ENCODE results near the gene ARAP1. TPM values are rescaled to one million over a fixed set of nuclear protein-coding genes. Genes with fewer than 3 reads are reported as not detected.

ARAP1 gene
- total RNA-seq, 1 experiment from 2014 or later = 47.0 TPM

- Mint-ChIP-seq H3K36me3 (ENCODE audit: insufficient read depth, unreplicated experiment) (no peaks in the 10 kb centered on the region), H3K27ac (ENCODE audit: low read depth, unreplicated experiment) (no peak overlapping the region), H3K27me3 (ENCODE audit: insufficient read depth, unreplicated experiment) (peaks cover 11% of the 10 kb centered on the region), H3K4me3 (ENCODE audit: unreplicated experiment) (no peak overlapping the region), H3K4me1 (ENCODE audit: insufficient read depth, unreplicated experiment) (no peaks in the 10 kb centered on the region), H3K9me3 (ENCODE audit: unreplicated experiment) (no peaks in the 10 kb centered on the region)
- no TSS peak for BruUV-seq (replicated peaks)
- no peak for TF ChIP-seq CTCF (IDR thresholded peaks at IDR 0.05; ENCODE audit: unreplicated experiment)
- ChIA-PET CTCF (interaction anchor here (0.6 kb wide), 1 partner anchor 169 kb away, joined by 3 read pairs; no protein-coding TSS in a partner anchor), POLR2A (no interaction called here)
- intact Hi-C loops (cut with micrococcal nuclease) = no loop called here
- no peak for DNase-seq (ENCODE audit: unreplicated experiment)
Observed at GRCh38 chr11:72653649-72654048, 98.6 kb downstream of the ARAP1 start.

- Mint-ChIP-seq H3K36me3 (ENCODE audit: insufficient read depth, unreplicated experiment) (no peaks in the 10 kb centered on the region), H3K9me3 (ENCODE audit: unreplicated experiment) (no peaks in the 10 kb centered on the region), H3K4me1 (ENCODE audit: insufficient read depth, unreplicated experiment) (no peaks in the 10 kb centered on the region), H3K4me3 (ENCODE audit: unreplicated experiment) (no peak overlapping the region), H3K27me3 (ENCODE audit: insufficient read depth, unreplicated experiment) (peaks cover 11% of the 10 kb centered on the region), H3K27ac (ENCODE audit: low read depth, unreplicated experiment) (no peak overlapping the region)
- intact Hi-C loops (cut with micrococcal nuclease) = no loop called here
- no peak for TF ChIP-seq CTCF (IDR thresholded peaks at IDR 0.05; ENCODE audit: unreplicated experiment)
- ChIA-PET POLR2A (no interaction called here), CTCF (interaction anchor here (0.7 kb wide), 1 partner anchor 269 kb away, joined by 3 read pairs; no protein-coding TSS in a partner anchor)
- DNase-seq (ENCODE audit: unreplicated experiment) = no peak
- BruUV-seq (replicated peaks) = no TSS peak
Observed at GRCh38 chr11:72652873-72653630, 99.2 kb downstream of the ARAP1 start.

- DNase-seq (ENCODE audit: unreplicated experiment) = no peak
- Mint-ChIP-seq H3K36me3 (ENCODE audit: insufficient read depth, unreplicated experiment) (no peaks in the 10 kb centered on the region), H3K9me3 (ENCODE audit: unreplicated experiment) (no peaks in the 10 kb centered on the region), H3K4me3 (ENCODE audit: unreplicated experiment) (no peak overlapping the region), H3K27me3 (ENCODE audit: insufficient read depth, unreplicated experiment) (peaks cover 11% of the 10 kb centered on the region), H3K4me1 (ENCODE audit: insufficient read depth, unreplicated experiment) (no peaks in the 10 kb centered on the region), H3K27ac (ENCODE audit: low read depth, unreplicated experiment) (no peak overlapping the region)
- intact Hi-C loops (cut with micrococcal nuclease) = no loop called here
- no peak for TF ChIP-seq CTCF (IDR thresholded peaks at IDR 0.05; ENCODE audit: unreplicated experiment)
- ChIA-PET POLR2A (no interaction called here), CTCF (interaction anchor here (0.6 to 0.9 kb wide), 3 partner anchors 64 to 270 kb away, joined by 3 read pairs; no protein-coding TSS in a partner anchor)
- no TSS peak for BruUV-seq (replicated peaks)
Observed at GRCh38 chr11:72652133-72652532, 100.1 kb downstream of the ARAP1 start.

GRCh38 chr11:72649215-72649976 is 102.8 kb downstream of the ARAP1 start:
- ChIA-PET CTCF (no interaction called here), POLR2A (no interaction called here)
- no TSS peak for BruUV-seq (replicated peaks)
- Mint-ChIP-seq H3K27ac (ENCODE audit: low read depth, unreplicated experiment) (no peak overlapping the region), H3K36me3 (ENCODE audit: insufficient read depth, unreplicated experiment) (no peaks in the 10 kb centered on the region), H3K9me3 (ENCODE audit: unreplicated experiment) (no peaks in the 10 kb centered on the region), H3K27me3 (ENCODE audit: insufficient read depth, unreplicated experiment) (peaks cover 11% of the 10 kb centered on the region), H3K4me3 (ENCODE audit: unreplicated experiment) (no peak overlapping the region), H3K4me1 (ENCODE audit: insufficient read depth, unreplicated experiment) (no peaks in the 10 kb centered on the region)
- intact Hi-C loops (cut with micrococcal nuclease) = no loop called here
- DNase-seq (ENCODE audit: unreplicated experiment) = no peak
- TF ChIP-seq CTCF (IDR thresholded peaks at IDR 0.05; ENCODE audit: unreplicated experiment) = no peak

Measured in MCF 10A (cell line).